ENCODE measurements around the gene CAB39.

DNA sequence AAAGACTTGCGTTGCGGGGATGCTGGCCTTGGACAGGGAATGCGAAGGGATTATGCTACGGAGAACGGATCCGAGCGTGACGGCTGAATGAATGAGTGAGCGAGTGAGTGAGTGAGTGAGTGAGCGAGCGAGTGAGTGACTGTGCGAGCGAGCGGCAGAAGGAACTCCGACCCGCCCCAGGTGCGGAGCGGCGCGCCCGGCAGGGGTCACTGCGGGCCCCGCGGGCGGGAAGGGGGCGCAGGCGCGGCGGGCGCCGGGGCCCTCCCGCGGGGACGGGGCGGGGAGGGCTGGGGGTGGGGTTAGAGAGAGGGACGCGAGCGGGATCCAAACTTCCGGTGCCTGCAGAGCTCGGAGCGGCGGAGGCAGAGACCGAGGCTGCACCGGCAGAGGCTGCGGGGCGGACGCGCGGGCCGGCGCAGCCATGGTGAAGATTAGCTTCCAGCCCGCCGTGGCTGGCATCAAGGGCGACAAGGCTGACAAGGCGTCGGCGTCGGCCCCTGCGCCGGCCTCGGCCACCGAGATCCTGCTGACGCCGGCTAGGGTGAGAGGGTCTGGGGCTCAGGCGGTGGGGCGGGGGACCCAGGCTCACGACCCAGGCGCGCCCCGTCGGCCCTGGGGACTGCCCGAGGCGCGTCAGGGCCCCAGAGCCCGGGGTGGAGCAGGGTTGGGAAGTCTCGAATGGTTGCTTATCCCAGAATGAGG, 152.1 kb downstream of the CAB39 start, which contains the start of gene ITM2C:
- TF ChIP-seq ARNT (IDR thresholded peaks at IDR 0.05) (no peak), L3MBTL2 (conservative IDR thresholded peaks at IDR 0.05) (no peak), SP1 (IDR thresholded peaks at IDR 0.05) (no peak), ELF4 (IDR thresholded peaks at IDR 0.05) (no peak), TARDBP (IDR thresholded peaks at IDR 0.05) (no peak), SUZ12 (IDR thresholded peaks at IDR 0.05) (no peak), FOXM1 (IDR thresholded peaks at IDR 0.05; ENCODE audit: borderline replicate concordance) (no peak), FOXK2 (IDR thresholded peaks at IDR 0.05) (no peak)
